ENCODE measurements around the gene MTHFSD.

GRCh38 chr16:86540894-86541293 is 14.1 kb downstream of the MTHFSD start:
- TF ChIP-seq CTCF (IDR thresholded peaks at IDR 0.05), result no peak
- no peak for TF ChIP-seq POLR2A (IDR thresholded peaks at IDR 0.05)
